ENCODE data around the gene CCDC15.
"Not testable (repeated sequence)": the region's sequence is repeated elsewhere in the genome, so short reads cannot be mapped to it uniquely, and the experiment has no call there.

The CCDC15 gene

DNA sequence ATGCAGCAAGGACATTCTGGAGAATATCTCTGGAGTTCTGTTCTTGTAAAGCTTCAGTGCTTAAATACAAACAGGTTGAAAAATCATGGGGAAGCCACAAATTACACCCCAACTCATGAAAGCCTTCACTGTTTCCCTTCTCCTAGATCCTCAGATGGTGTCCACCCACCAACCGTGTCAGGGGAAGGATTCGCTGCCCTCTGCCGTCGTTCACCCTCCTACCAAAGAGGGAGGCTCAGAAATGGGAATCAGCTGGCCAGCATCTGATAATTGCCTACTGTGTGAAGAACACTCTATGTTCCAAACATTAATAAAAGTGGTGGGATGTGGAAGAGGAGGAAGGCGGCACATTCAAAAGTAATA lies 10.8 kb upstream of the CCDC15 start:
- no peak for DNase-seq

DNA sequence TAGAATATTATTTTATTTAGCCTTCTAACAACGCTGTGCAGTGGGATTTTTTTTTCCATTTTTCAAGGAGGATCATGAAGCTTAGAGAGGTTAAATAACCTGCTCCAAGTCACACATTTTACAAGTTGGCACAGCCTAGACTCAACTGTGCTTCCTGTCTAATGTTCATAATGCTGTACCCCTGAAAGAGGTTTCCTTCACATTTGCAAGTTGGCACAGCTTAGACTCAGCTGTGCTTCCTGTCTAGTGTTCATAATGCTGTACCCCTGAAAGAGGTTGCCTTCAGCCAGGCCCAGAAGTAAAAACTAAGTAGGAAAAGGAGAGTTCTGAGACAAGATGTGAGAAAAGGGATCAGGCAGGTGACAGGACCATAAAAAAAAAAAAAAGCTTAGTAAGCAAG lies 10.3 kb upstream of the CCDC15 start:
- no peak for DNase-seq

DNA sequence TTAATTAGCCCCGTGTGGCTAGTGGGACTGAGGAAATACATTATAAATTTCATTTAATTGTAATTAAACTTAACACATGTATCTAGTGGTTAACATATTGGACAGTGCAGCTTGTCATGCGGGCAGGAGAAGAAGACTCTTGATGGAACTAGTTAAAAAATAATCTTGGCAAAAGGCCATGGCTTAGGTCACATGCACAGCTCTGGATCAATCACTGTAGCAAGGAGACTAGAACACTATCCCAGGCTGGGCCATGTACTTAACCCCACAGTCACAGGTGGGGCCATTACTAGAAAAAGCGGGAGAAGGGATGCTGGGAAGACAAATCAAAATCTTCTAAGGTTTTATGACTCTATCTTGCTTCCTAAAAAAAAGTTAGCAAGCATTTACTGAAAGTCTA lies 9.4 kb upstream of the CCDC15 start:
- DNase-seq: no peak

DNA sequence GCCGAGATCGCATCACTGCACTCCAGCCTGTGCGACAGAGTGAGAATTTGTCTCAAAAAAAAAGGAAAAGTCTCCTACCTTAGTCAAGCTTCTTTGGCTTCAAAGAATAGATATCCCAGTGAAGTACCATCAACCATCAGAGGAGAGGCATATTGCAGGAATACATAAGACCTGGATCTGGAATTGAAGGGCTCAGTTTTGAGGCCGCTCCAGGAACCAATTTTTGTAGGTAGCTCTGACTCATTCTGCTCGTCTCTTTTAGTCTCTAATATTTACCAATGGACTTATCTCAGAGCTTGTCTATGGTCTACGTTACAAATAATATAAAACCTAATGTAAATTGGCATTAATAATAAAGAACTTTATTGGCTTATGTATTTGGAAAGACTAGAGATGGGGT lies 8.2 kb upstream of the CCDC15 start:
- no peak for DNase-seq

DNA sequence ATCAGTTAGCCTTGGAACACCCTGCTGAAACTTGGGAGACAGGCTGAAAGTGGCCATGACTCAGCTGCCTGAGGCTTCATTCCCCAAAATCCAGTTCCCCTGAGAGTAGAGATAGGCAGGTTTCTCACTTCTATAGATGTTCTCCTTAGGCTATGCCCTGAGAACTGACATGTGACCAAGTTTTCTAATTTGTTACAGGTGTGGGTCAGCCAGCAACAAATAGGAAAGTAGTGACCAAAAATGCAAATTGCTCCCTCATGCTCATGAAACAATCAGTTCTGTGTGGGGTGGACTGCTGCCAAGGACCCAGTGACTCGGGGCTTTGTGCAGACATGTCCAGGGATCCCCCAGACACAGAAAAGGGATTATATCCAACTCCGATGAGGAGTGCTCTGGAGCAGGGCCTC lies 7.3 kb upstream of the CCDC15 start:
- no peak for DNase-seq

DNA sequence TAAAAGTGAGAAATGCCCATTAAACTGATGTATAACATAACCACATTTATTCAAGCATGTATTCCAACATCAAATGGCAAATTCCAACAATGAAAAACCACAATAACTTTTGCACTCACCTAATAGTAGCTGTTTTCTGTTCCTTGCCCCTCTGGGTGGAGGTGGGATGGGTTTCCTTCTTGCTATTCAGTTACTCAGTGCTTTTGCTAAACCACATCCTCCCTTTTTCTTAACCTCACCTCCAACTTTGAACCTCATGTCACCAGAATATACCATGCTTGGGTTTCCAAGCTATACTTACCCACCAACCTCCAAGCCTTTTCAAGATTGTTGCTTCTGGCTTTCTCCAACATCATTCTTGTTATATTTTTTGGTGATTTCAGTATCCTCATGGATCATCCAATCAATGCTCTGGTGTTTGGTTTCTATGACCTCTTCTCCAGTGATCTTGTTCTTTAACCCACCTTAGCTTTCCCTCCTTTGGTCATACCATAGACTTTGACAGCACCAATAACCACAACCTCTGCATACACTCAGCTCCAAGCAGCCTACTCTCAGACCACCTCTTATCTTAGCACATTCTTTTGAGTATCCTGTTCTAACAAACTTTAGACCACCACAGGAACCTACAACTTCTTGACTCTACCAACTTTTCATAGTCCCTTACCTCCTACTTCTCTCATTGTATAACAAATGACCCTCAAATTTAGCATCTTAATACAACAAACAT lies 3.2 kb upstream of the CCDC15 start:
- DNase-seq: no peak

DNA sequence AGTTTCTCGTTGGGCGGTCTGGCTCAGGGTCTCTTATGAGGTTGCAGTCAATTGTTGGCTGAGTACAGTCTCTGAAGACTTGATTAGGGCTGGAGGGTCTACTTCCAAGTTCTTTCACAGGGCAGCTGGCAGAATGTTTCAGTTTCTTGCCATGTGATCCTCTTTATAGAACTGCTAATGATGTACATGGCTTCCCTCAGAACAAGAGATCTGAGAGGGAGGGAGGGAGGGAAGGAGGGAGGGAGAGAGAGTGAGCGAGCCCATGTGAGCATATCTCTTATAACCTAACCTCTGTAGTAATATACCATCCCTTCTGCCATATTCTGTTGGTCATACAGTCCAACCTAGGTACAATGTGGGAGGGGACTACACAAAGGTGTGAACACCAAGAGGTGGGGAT lies 2.7 kb upstream of the CCDC15 start:
- DNase-seq: no peak

DNA sequence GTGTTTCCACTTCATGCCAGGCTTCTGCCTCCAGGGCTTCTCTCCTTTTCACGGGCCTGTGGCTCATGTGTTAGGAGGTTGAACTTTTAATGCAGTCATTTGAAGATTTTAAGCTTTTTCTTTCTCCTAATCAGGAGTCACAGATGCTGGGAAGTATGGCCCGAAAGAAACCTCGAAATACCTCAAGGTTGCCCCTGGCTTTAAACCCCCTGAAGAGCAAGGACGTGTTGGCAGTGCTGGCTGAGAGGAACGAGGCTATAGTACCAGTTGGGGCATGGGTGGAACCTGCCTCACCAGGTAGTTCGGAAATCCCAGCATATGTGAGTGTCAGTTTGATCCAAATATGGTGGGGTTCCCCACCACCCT lies 571 bp downstream of the CCDC15 start:
- DNase-seq: no peak

DNA sequence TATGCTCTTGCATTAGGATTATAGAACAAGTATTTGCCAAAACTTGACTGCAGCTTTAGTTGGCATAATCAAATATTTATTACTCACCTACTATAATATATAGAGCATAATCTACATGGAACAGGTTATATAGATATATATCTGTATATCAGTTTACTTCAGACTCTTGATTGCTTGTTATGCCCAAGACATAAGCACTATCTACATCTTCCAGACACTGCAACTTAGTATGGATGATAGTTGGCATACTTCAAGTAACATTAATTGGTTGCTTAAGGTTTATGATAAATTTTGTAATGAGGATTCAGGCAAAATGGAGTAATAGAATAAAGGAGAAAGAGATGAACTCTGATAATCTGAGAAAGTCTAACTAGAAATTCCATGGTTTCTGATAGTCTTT lies 1.0 kb downstream of the CCDC15 start:
- DNase-seq: no peak

DNA sequence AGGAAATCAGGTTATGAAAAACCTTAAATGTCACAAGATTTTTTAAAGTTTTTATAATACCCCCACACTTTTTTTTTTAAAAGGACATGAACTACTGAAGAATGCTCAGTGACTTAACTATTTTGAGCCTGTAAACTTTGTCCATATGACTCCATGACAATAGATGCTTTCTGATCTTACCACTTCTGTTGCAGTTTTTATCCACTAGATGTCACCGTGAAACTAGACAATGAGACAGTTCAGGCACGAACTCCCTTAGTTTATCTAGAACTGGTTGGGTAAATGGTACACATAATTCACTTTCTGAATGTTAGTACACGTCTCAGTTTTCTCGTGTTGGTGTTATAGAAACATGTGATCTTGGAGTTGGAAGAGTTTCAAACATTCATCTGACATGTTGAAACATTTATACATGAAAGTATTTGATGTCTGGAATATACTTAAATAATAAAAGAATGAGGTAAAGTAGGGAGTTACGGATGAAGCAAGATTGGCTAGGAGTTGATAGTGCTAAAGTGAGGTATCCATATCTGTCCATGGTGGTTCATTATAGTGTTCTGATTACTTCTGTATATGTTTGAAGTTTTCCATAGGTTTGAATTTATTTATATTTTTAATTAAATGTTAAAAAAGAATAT lies 8.1 kb downstream of the CCDC15 start:
- DNase-seq: no peak

DNA sequence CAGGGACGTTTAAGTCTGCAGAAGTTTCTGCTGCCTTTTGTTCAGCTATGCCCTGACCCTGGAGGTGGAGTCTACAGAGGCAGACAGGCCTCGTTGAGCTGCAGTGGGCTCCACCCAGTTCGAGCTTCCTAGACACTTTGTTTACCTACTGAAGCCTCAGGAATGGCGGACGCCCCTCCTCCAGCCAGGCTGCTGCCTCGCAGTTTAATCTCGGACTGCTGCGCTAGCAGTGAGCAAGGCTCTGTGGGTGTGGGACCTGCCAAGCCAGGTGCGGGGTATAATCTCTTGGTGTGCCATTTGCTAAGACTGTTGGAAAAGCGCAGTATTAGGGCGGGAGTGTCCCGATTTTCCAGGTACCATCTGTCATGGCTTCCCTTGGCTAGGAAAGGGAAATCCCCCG lies 14.2 kb downstream of the CCDC15 start:
- not testable (repeated sequence) for DNase-seq

DNA sequence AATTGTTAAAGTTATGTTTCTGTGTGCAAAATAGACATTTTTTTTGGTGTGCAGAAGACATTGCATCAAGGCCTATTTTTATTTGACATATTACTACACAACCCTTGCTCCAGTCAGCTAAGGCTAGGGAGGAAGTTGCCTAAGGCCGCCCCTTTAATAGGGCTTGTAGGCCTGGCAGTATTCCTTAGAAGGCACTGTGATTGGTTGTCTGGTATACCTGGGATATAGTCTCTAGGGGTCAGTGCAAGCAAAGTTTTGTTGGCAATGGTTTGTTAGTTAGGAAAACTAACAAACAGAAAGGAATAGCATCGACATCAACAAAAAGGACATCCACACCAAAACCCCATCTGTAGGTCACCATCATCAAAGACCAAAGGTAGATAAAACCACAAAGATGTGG lies 16.9 kb downstream of the CCDC15 start:
- no peak for DNase-seq

DNA sequence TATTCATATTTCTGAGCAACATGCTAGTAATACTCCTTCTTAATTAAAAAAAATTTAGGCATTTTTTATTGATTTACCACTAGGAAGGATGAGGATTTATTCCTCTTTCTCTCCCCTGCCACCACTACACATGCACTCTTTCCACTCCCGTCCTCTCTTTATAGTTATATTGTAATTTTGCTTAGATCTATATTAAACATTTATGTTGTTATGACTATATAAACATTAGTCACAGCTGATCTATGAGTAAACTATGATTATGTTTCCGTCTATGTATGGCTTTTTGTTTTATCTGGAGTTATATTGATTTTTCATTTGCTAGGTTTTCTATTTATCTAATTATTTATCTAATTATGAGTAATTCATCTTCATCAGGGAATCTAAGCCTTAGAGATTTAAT lies 17.8 kb downstream of the CCDC15 start:
- DNase-seq: no peak

DNA sequence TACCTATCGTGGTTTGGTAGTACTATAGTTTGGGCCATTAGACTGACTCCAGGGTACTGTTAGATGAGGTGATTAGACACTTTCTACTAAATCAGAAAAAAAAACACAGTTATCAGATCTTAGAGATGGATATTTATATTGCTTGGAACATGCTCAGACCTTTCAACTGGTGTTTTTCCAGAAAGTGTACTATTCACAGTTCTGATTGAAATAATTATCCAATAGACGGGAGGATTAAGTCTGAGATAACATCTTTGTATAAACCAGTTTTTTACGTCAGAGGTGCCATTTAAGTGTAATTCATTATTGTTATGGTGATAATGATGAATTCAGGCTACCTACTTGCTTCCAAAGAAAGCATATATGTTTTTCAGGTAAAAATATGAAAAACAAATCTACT lies 22.5 kb downstream of the CCDC15 start:
- DNase-seq: no peak

DNA sequence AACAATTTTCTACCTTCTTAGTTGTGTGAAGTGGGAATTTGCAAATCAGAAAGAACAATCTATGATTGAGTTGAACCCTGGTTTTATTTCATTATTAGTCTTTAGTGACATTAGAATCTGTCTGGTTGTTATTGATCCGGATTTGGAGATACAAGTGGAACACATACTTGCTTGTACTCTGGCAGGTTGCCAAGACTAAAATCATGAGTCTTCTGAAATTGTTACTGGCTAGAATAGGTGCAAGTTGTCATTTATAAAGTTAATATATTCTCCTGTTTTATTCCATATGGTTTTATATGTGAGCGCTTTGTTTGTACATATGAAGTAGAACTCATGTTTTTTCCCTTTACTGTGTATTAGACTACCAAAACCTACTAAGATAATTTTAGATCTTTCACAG lies 23.0 kb downstream of the CCDC15 start:
- DNase-seq: no peak

DNA sequence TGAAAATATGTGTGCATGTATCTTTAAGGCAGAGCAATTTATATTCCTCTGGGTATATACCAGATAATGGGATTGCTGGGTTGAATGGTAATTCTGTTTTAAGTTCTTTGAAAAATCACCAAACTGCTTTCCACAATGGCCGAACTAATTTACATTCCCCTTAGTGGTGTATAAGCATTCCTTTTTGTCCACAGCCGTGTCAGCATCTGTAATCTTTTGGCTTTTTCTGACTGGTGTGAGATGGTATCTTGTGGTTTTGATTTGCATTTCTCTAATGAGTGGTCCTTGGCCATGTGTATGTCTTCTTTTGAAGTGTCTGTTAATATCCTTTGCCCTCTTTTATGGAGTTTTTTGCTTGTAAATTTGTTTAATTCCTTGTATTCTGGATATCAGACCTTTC lies 24.3 kb downstream of the CCDC15 start:
- no peak for DNase-seq

DNA sequence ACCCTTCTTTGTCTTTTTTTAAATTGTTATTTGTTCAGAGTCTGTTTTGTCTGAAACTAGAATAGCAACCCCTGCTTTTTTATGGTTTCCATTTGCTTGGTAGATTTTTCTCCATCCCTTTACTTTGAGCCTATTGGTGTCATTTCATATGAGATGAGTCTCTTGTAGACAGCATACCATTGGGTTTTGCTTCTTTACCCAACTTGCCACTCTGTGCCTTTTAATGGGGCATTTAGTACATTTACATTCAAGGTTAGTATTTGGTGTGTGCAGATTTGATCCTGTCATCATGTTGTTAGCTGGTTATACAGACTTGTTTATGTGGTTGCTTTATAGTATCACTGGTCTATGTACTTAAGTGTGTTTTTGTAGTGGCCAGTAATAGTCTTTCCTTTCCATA lies 28.0 kb downstream of the CCDC15 start:
- no peak for DNase-seq

DNA sequence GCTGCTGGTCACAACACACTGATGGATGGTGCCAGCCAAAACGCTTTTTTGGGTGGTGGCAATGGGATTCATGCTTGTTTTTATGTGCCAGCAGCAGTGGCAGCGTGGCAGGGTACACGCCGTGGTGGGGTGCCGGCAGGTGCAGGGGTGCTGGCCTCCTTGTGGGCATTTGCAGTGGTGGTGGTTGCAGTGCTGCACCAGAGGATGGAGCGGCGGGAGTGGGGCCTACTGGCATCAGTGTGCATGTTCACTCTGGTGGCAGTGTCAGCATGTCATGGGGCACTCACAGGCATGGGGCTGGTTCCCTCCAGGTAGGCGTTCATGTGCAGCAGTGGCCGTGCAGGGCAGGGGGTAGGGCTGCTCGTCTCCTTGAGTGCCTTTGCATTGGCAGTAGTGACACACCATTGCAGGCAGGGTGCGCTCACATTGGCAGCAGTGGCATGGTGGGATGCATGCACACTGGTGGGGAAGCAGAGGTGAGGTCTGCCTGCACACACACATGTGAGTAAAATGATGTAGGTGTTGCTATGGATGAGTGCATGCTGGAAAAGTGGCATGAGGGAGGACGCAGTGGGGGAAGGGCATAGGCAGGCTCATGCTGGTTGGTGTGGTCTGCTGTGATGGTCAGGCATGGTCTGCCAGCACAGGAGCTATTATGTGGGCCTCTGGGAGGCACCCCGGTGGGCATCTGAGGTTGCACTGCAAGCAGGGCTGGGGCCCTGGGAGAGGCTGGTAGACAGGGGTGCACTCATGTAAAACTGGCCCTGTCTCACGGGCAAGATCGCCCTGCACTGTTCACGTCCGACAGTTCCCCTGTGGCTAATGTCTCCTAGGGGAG lies 29.9 kb downstream of the CCDC15 start:
- DNase-seq: no peak

DNA sequence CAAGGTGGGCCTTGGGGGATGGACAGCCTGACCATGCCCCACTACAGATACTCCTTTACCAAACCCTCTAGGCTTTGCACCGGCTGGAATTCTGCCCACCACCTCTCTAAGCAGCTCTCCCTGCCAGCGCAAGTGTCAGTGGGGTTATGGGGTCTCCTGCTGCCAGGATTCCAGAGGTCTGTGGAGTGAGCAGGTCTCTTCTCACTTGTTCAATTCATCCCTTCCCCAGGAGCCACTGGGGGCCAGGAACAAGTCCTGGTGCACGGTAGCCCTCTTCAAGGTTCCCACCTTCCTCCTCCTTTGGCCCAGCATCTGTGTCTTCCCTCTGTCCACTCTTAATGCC lies 30.5 kb downstream of the CCDC15 start:
- DNase-seq: no peak

DNA sequence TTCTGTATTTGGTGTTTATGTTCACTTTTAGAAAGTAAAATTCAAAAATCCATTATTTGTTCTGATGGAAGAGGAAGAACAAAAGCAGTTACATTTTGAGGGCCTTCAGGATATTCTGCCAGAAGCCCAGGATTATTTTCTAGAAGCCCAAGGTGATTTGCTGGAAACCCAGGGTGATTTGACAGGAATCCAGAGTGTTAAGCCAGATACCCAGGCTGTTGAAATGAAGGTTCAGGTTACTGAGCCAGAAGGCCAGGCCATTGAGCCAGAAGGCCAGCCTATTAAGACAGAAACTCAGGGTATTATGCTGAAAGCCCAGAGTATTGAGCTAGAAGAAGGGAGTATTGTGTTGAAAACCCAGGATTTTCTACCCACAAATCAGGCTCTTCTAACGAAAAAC lies 33.1 kb downstream of the CCDC15 start:
- no peak for DNase-seq

DNA sequence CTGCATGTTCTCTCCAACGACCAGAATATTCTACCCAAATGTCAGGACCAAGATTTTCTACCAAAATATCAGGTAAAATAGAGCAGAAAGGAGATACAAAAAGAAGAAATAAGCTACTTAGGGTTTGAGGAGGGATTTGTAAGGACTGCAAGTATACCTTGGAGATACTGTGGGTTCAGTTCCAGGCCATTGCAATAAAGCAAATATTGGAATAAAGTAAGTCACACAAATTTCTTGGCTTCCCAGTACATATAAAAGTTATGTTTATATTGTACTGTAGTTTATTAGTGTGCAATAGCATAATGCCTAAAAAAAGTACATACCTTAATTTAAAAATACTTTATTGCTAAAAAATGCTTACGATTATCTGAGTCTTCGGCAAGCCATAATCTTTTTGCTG lies 34.1 kb downstream of the CCDC15 start:
- DNase-seq: no peak

DNA sequence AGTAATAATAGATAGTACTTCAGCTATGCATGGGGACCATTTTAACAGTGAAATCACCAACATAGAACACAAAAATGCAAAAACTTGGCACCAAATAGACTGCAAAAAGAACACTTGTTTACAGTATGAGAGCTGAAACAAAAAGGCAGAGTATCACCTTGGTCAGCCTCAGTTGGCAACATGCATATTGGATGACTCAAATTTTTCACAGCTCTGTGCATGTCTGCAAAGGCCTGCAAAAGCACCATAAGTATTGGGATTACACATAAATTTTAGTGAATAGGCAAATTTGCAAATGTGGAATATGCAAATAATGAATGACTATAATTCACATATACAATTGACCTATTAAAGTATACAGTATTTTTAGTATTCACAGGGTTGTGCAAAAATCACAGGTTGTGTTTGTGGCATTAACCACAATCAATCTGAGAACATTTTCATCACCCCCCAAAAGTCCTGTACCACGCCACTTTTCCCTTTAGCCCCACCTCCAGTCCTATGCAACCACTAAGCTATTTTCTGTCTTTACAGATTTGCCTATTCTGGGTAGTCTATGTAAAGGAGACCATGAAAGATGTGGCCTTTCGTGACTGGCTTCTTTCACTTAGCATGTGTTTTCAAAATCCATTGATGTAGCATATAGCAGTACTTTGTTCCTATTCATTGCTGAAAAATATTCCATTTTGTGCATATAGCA lies 47.2 kb downstream of the CCDC15 start:
- DNase-seq: no peak

DNA sequence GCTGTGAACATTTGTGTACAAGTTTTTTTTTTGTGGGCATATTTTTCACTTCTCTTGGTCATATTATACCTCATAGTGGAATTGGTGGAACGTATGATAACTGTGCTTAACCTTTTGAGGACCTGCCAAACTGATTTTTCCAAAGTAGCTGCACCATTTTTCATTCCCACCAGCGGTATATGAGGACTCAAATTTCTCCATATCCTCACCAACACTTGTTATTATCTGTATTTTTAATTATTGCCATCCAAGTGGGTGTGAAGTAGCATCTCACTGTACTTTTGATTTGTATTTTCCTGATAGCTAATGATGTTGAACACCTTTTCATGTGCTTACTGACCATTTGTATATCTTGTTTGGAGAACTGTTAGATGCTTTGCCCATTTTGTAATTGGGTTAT lies 47.8 kb downstream of the CCDC15 start:
- DNase-seq: no peak

DNA sequence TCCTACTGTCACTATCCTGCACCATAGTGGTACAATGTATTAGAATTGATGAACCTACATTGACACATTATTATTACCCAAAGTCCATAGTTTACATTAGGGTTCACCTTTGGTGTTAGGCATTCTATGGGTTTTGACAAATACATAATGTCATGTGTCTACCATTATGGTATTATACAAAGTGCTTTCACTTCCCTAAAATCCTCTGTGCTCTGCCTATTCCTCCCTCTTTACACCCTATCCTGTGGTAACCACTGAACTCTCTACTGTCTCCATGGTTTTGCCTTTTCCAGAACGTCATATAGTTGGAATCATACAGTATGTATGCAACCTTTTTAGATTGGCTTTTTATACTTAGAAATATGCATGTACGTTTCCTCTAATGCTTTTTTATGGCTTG lies 51.5 kb downstream of the CCDC15 start:
- DNase-seq: no peak
